ENCODE results near the gene ARPC3. TPM values are rescaled to one million over a fixed set of nuclear protein-coding genes. Genes with fewer than 3 reads are reported as not detected.
"Not testable (repeated sequence)": the region's sequence is repeated elsewhere in the genome, so short reads cannot be mapped to it uniquely, and the experiment has no call there.

ARPC3 gene
- total and polyA plus RNA-seq, 10 of the 15 experiments (the other 5 are each of a cell fraction or from before 2014, with no cell fraction given), result 81.6 to 890 (median 564) TPM

DNA sequence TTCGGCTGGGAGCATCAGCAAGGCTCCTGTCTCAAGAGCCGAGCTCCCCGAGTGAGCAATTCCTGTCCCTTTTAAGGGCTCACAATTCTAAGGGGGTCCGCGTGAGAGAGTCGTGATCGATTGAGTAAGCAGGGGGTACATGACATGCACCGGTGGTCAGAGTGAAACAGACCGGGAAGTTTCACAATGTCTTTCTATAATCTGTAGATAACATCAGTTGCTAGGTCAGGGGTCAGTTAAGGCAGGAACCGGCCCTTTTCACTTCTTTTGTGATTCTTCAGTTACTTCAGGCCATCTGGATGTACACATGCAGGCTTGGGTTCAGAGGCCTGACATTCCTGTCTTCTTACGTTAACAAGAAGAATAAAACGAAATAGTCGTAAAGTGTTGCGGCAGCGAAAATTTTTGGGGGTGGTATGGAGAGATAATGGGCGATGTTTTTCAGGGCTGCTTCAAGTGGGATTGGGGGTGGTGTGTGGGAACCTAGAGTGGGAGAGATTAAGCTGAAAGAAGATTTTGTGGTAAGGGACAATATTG lies 44.9 kb downstream of the ARPC3 start:
- ChIA-PET POLR2A (interaction anchor here (0.6 kb wide), 1 partner anchor 31 kb away, joined by 3 read pairs; no protein-coding TSS in a partner anchor), CTCF (interaction anchor here (1.0 to 2.6 kb wide), 2 partner anchors 26 to 63 kb away, joined by 3 to 12 read pairs; partner anchors contain the start of genes FAM216A and GPN3), SMC1A (ENCODE audit: uncharacterized antibody, unreplicated experiment) (interaction anchor here (0.8 to 1.4 kb wide), 4 partner anchors 11 to 26 kb away, joined by 3 to 5 read pairs (median 3); no protein-coding TSS in a partner anchor)
- intact Hi-C loops (cut with micrococcal nuclease; ENCODE audit: unreplicated experiment); in situ Hi-C loops (cut with MboI); H3K9me3 ChIP-seq (replicated peaks; ENCODE audit: control insufficient read depth, insufficient read depth, low read length); H3K27me3 ChIP-seq (replicated peaks in 1 of 2; ENCODE audit: control insufficient read depth in 2 of 2, insufficient read depth in 2 of 2, low read length in 1 of 2); RAD21 ChIA-PET (ENCODE audit: unreplicated experiment); H4K20me1 ChIP-seq (ENCODE audit: control insufficient read depth, insufficient read depth); ATAC-seq; H3K36me3 ChIP-seq (ENCODE audit: control insufficient read depth in 2 of 2, insufficient read depth in 2 of 2, low read length in 1 of 2); DNase-seq (ENCODE audit: low read depth, low spot score); H3K4me2 ChIP-seq (ENCODE audit: control insufficient read depth, insufficient read depth); H3K4me3 ChIP-seq; H3K4me1 ChIP-seq (ENCODE audit: control insufficient read depth, insufficient read depth, low read length); BruUV-seq (replicated peaks); H3K27ac ChIP-seq (ENCODE audit: control insufficient read depth, insufficient read depth); H3K9ac ChIP-seq (ENCODE audit: control insufficient read depth, insufficient read depth, low read length); FAIRE-seq: not testable (repeated sequence)
- 79% methylated on average over 16 of the region's 16 CpGs for WGBS (ENCODE audit: insufficient coverage, insufficient replicate concordance, low lambda C conversion rate, missing lambda C conversion rate)
- peaks cover 32% of the 10 kb centered on the region for H3K79me2 ChIP-seq (ENCODE audit: control insufficient read depth, insufficient read depth, low read length)
- peak overlapping the region; percentile 68 for H2AFZ ChIP-seq (ENCODE audit: control insufficient read depth, low read depth, low read length)
- peak; percentile 44 for TF ChIP-seq NR2F1 (conservative IDR thresholded peaks at IDR 0.05)

DNA sequence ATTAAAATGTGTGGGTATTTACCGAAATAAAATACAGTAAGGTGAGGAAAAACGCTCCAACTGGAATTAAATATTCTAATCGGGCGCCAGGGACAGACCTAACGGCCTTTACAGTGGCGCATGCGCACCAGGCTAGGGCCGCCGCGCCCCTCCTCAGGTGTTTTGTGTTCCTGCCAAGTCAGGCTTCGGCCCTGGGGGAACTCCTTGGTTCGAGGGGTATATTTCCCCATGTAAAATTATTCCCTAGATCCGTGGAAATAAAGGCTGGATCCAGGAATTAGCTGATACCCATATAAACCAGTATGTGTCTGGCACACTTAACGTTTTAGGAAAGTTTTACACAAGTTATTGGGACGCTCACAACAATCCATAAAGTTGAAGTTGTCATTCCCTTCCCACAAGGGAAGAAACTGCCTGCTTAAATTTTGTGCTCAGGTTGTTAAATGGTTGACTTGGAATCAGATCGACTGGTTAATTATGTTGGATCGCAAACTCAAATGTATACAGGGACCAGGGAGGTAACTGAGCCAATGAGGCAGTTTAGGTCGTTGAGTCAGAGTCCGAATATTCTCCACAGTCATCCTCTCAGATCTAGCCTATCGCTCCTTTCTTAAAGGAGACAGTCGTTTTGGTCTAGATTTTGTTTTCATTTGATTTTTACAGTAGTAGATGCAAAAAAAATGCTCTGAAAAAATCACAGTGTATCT lies 46.0 kb downstream of the ARPC3 start:
- ATAC-seq, result peak; percentile 68
- peak overlapping the region; percentile 83 for H3K4me3 ChIP-seq
- in situ Hi-C loops (cut with MboI) (no loop called here), intact Hi-C loops (cut with micrococcal nuclease; ENCODE audit: unreplicated experiment) (no loop called here)
- no peaks in the 10 kb centered on the region for H4K20me1 ChIP-seq (ENCODE audit: control insufficient read depth, insufficient read depth)
- H3K79me2 ChIP-seq (ENCODE audit: control insufficient read depth, insufficient read depth, low read length), result peaks cover 35% of the 10 kb centered on the region
- peak overlapping the region; percentile 100 for H2AFZ ChIP-seq (ENCODE audit: control insufficient read depth, low read depth, low read length)
- no peak for FAIRE-seq
- TSS peak; percentile 89 for BruUV-seq (replicated peaks)
- DNase-seq (ENCODE audit: low read depth, low spot score), result no peak
- peak overlapping the region; percentile 99 for H3K27ac ChIP-seq (ENCODE audit: control insufficient read depth, insufficient read depth)
- WGBS (ENCODE audit: insufficient coverage, insufficient replicate concordance, low lambda C conversion rate, missing lambda C conversion rate), result 24% methylated on average over 21 of the region's 21 CpGs
- POLR2A ChIA-PET, result interaction anchor here (0.6 kb wide), 2 partner anchors 30 to 36 kb away, joined by 3 to 4 read pairs; no protein-coding TSS in a partner anchor
- peak overlapping the region; percentile 78 for H3K4me2 ChIP-seq (ENCODE audit: control insufficient read depth, insufficient read depth)
- RAD21 ChIA-PET (ENCODE audit: unreplicated experiment), result interaction anchor here (1.0 to 1.1 kb wide), 2 partner anchors 28 to 34 kb away, joined by 3 read pairs; no protein-coding TSS in a partner anchor
- H3K36me3 ChIP-seq (ENCODE audit: control insufficient read depth in 2 of 2, insufficient read depth in 2 of 2, low read length in 1 of 2), result peaks cover 0 to 5% of the 10 kb centered on the region in 2 experiments; a peak in 2 of 4 replicates
- no peaks in the 10 kb centered on the region for H3K9me3 ChIP-seq (replicated peaks; ENCODE audit: control insufficient read depth, insufficient read depth, low read length)
- CTCF ChIA-PET, result interaction anchor here (1.0 to 2.6 kb wide), 2 partner anchors 27 to 64 kb away, joined by 3 to 12 read pairs; partner anchors contain the start of genes FAM216A and GPN3
- H3K4me1 ChIP-seq (ENCODE audit: control insufficient read depth, insufficient read depth, low read length), result peaks cover 3% of the 10 kb centered on the region; the same call in 1 of the 2 replicates
- SMC1A ChIA-PET (ENCODE audit: uncharacterized antibody, unreplicated experiment), result interaction anchor here (0.8 to 1.5 kb wide), 6 partner anchors 12 to 54 kb away, joined by 3 to 5 read pairs (median 3); no protein-coding TSS in a partner anchor
- no peaks in the 10 kb centered on the region for H3K27me3 ChIP-seq (replicated peaks in 1 of 2; ENCODE audit: control insufficient read depth in 2 of 2, insufficient read depth in 2 of 2, low read length in 1 of 2)
- peak overlapping the region; percentile 89 for H3K9ac ChIP-seq (ENCODE audit: control insufficient read depth, insufficient read depth, low read length)
- TF ChIP-seq NRF1 (conservative IDR thresholded peaks at IDR 0.05; ENCODE audit: low read depth, low read length), result peak; percentile 82
- TF ChIP-seq TARDBP (IDR thresholded peaks at IDR 0.05; ENCODE audit: borderline replicate concordance), result no peak
- TF ChIP-seq BACH1 (IDR thresholded peaks at IDR 0.05; ENCODE audit: borderline replicate concordance), result 0 out of 2 replicates have a peak, but pooled peaks have one; percentile 37
- peak; percentile 9; the same call in 1 of the 2 replicates for TF ChIP-seq CBFB (IDR thresholded peaks at IDR 0.05; ENCODE audit: low read depth)
- no peak for TF ChIP-seq YY1 (IDR thresholded peaks at IDR 0.05; ENCODE audit: low read depth, low read length)
- TF ChIP-seq PML (IDR thresholded peaks at IDR 0.05; ENCODE audit: low read length), result peak; percentile 60; the same call in 1 of the 2 replicates
- TF ChIP-seq NFIC (IDR thresholded peaks at IDR 0.05; ENCODE audit: low read depth, low read length), result peak; percentile 23; the same call in 1 of the 2 replicates
- TF ChIP-seq, protein P1, sequence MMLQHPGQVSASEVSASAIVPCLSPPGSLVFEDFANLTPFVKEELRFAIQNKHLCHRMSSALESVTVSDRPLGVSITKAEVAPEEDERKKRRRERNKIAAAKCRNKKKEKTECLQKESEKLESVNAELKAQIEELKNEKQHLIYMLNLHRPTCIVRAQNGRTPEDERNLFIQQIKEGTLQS (IDR thresholded peaks at IDR 0.05; ENCODE audit: borderline replicate concordance, extremely low read depth, low read depth, low read length), result 0 out of 2 replicates have a peak, but pooled peaks have one; percentile 5
- TF ChIP-seq RFX5 (IDR thresholded peaks at IDR 0.05; ENCODE audit: low read depth, low read length), result no peak
- TF ChIP-seq, protein P2, sequence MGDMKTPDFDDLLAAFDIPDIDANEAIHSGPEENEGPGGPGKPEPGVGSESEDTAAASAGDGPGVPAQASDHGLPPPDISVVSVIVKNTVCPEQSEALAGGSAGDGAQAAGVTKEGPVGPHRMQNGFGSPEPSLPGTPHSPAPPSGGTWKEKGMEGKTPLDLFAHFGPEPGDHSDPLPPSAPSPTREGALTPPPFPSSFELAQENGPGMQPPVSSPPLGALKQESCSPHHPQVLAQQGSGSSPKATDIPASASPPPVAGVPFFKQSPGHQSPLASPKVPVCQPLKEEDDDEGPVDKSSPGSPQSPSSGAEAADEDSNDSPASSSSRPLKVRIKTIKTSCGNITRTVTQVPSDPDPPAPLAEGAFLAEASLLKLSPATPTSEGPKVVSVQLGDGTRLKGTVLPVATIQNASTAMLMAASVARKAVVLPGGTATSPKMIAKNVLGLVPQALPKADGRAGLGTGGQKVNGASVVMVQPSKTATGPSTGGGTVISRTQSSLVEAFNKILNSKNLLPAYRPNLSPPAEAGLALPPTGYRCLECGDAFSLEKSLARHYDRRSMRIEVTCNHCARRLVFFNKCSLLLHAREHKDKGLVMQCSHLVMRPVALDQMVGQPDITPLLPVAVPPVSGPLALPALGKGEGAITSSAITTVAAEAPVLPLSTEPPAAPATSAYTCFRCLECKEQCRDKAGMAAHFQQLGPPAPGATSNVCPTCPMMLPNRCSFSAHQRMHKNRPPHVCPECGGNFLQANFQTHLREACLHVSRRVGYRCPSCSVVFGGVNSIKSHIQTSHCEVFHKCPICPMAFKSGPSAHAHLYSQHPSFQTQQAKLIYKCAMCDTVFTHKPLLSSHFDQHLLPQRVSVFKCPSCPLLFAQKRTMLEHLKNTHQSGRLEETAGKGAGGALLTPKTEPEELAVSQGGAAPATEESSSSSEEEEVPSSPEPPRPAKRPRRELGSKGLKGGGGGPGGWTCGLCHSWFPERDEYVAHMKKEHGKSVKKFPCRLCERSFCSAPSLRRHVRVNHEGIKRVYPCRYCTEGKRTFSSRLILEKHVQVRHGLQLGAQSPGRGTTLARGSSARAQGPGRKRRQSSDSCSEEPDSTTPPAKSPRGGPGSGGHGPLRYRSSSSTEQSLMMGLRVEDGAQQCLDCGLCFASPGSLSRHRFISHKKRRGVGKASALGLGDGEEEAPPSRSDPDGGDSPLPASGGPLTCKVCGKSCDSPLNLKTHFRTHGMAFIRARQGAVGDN (IDR thresholded peaks at IDR 0.05), result peak; percentile 90

Data from GM12878 (cell line).